ENCODE measurements around the gene VWA2. TPM values are rescaled to one million over a fixed set of nuclear protein-coding genes. Genes with fewer than 3 reads are reported as not detected.

Gene VWA2
- total RNA-seq (2014; rRNA removed): not detected in 2 replicates
- polyA plus RNA-seq (2012): 0.02 TPM

GRCh38 chr10:114239117-114239993, at the start of gene VWA2:
TSS of gene VWA2 (plus strand) at chr10:114239254. CDS start at chr10:114248714, 9,460 bp downstream.
- DNase-seq (ENCODE audit: low read depth): no peak

DNA sequence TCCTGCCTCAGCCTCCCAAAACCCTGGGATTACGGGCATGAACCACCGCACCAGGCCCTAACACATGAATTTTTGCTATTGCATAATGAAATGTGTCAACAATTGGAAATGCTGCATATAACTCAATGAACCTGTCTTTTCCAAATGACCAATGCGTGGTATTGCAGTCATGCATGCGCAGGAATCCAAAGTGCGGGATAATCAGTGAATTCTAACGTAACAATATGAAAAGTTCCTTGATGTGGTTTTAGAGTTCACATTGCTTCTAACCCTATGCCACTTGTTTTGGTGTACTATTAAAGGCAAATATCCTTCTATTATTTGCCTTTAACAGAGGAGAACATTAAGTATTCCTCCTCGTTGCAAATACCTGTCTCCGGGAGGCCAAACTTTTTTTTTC, 49.4 kb upstream of the VWA2 start:
- DNase-seq (ENCODE audit: low read depth): no peak

- DNase-seq (ENCODE audit: low read depth): no peak
These were observed 44.0 kb upstream of the VWA2 start for GRCh38 chr10:114195079-114195478.

DNA sequence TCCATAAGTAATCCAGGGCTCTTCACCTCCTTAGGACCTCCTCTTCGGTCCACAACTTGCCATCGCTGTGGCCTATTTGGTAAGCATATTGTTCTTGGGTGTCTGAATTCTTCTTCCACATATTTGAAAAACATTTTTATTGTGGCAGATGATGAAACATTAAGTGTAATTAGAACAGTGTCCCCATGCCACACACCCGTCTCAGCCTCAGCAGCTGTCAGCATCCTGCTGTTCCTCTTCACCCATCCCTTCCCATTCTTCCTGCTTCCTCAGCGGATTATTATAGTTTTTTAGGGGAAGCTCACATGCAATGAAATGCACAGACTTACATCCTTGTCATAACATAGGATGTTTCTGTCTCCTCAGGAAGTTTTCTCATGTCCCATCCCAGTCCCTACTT, 39.8 kb upstream of the VWA2 start:
- no peak for DNase-seq (ENCODE audit: low read depth)

GRCh38 chr10:114202812-114203211, 36.2 kb upstream of the VWA2 start:
- DNase-seq (ENCODE audit: low read depth): no peak

DNA sequence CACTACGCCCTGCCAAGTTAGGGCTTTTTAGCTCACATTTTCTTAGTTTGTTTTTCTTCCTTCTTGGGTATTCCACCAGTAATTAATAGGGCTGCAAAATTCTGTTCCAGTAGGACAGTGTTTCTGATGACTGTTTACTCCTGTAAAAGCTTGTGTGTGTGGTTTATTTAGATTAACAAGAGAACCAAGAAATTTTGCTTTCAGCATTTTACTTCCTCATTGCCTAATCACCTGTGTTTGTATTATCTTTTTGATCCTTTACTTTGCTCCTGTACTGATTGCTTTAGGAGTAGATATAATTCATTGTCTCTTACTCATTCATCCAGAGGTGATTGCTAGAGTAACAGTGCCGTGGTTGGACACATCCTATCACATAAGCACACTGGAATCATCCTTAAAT, 32.2 kb upstream of the VWA2 start:
- no peak for DNase-seq (ENCODE audit: low read depth)

DNA sequence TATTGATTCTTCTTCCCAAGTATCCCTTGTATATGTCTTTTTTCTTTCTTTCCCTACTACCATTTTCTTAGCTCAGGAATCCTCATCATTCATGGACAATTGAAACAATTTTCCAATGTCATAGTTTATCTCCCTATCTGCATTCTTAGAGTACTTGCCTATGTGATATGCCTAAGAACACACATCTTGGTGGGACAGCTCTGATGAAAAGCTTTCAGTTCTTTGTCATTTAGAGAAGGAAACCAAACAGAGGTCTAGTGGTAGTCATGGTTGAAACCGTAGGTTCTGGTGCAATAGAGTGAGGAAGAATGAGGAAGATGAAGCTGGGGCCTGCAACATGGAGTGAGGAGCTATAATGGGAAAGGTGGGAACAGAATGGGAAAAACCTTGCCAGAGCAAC, 31.7 kb upstream of the VWA2 start:
- no peak for DNase-seq (ENCODE audit: low read depth)

DNA sequence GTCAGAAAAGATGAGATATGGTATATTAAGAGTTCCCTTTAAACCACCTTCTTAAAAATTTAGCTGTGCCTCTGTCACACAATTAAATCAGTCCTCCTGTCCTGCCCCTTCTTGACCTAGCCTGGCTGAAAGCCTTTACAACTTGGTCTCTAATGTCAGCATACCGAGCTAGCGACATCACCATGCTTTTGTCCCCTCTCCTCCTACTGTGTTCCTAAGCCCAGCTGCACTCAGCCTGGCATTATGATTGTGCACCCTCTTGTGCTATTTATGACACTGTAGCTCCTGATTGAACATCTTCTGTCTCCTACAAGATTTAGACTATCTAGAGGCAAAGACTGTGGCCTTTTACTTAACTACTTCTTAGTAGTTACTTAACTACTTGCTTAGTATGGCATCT, 30.7 kb upstream of the VWA2 start:
- no peak for DNase-seq (ENCODE audit: low read depth)

GRCh38 chr10:114212153-114212552, 26.9 kb upstream of the VWA2 start:
- no peak for DNase-seq (ENCODE audit: low read depth)

DNA sequence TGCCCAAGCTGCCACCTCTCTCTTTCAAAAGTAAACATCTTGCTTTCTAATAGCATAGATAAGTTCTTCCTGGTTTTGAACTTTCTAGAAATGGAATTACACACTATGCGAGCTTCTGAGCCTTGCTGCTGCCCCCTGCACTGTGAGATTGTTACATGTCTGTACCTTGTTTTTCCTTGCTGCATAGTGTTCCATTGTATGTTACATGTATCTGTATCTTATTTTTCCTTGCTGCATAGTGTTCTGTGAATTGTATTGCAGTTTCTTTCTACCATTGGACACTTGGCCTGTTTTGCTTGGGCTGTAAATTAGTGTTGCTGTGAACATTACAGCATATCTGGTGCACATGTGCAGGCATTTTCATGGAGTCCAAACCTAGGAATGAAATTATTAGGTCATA, 24.0 kb upstream of the VWA2 start:
- no peak for DNase-seq (ENCODE audit: low read depth)

- DNase-seq (ENCODE audit: low read depth): no peak
These were observed 18.8 kb upstream of the VWA2 start for GRCh38 chr10:114220281-114220680.

DNA sequence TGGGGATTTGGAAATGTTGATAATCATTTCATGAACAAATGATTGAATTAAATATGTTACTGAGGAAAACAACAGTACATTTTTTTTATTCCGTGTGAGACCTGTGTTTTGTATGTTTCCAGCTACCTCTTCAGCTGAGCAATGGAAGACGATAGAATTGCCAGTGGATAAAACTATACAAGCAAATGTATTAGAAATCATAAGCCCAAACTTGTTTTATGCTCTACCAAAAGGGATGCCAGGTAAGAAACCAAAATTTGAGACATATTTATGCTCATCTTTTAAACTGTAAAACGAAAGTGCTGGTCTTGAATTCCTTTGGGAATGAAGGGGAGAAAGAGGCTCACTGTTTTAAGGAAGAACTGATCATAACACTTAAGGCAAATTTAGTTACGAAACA, 17.8 kb upstream of the VWA2 start:
- DNase-seq (ENCODE audit: low read depth): no peak

DNA sequence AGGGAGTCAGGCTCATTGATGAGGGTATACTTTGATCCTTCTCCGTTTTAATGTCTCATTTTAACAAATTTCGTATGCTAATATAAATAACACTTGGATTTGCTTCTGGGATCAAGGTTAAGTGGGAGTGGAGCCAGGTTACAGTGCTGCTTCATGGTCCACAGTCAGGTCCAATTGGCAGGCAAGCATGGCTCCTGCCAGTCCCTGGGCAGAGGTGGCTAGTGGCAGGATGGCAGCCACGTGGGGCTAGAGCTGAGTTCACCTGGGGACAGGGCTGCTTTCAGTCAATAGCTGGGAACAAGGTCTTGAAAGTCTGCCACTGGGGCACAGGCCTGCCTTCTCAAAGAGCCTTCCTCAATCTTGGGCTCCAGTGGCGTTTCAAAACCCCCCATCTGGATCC, 16.0 kb upstream of the VWA2 start:
- no peak for DNase-seq (ENCODE audit: low read depth)

DNA sequence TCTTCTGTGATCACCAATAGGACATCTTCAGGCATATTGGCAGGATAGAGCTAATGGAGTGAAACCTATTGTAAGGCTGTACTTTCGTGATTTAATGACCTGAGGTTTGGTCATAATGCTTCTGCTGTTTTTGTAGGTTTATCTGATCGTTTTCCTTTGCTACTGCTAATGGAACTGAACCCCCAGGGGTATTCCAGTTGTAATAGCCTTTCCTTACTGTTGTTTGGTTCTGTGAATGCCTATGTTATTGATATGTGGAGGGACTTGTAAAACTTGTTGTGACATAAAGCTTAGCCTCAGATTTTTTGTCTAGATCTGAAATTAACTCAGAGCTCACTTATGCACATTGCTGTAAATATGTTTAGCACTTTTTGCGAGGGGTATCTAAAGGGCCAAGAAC, 10.9 kb upstream of the VWA2 start:
- DNase-seq (ENCODE audit: low read depth): no peak

- DNase-seq (ENCODE audit: low read depth): no peak
These were observed 6.4 kb upstream of the VWA2 start for GRCh38 chr10:114232561-114233176.

GRCh38 chr10:114233482-114233881, 5.6 kb upstream of the VWA2 start:
- no peak for DNase-seq (ENCODE audit: low read depth)

- DNase-seq (ENCODE audit: low read depth): no peak
These were observed 4.9 kb upstream of the VWA2 start for GRCh38 chr10:114234132-114234531.

GRCh38 chr10:114239994-114240345, 916 bp downstream of the VWA2 start:
- DNase-seq (ENCODE audit: low read depth): no peak

- no peak for DNase-seq (ENCODE audit: low read depth)
These were observed 3.2 kb downstream of the VWA2 start for GRCh38 chr10:114242235-114242634.

- no peak for DNase-seq (ENCODE audit: low read depth)
These were observed 4.6 kb downstream of the VWA2 start for GRCh38 chr10:114243661-114244060.

- DNase-seq (ENCODE audit: low read depth): no peak
These were observed 5.1 kb downstream of the VWA2 start for GRCh38 chr10:114244126-114244525.

DNA sequence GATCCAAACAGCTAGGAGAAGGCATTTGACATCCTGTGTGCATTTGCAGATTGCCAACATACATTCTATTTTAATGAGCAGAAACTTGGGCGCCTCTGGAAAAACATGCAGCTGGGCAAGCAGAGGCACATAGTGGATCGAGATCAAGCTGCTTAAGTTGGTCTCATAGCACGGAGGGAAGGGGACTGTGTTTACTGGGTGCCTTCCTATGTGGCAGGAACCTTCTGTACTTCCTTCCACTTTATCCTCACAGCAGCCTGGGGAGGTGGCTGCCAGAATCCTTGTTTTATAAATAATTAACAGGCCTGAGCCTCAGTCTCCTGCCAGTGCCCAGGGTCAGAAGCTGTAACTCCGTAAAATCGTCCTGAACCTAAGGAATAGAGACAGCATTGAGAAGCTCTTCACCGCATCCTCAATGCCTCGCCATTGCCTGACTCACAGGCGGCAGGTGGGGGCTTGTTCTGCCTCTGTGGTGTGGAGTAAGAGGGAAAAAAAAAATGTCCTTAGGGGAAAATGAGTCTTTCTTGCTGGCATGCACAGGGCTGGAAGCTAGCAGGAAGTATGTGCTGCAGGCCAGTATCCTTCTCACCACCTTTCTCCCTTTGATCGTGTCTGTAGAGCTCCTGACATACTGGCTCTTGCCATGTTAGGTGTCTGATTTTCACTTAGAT, 6.2 kb downstream of the VWA2 start:
- DNase-seq (ENCODE audit: low read depth): no peak
